Endothelial cell (in vitro differentiated cells): Measurements from ENCODE around the gene GDI2. TPM values are rescaled to one million over a fixed set of nuclear protein-coding genes. Genes with fewer than 3 reads are reported as not detected.

ENCODE experiments used
- DNase-seq: peaks from one replicate; pipeline ENCODE4 v3.0.0; 2021; ENCODE audit warnings: low spot score
- H3K27ac Mint-ChIP-seq: one replicate; pipeline ENCODE4 v1.8.0; 2021; ENCODE audit warnings: mixed read lengths, inconsistent platforms; ENCODE audit not compliant: unreplicated experiment
- H3K27me3 Mint-ChIP-seq: one replicate; pipeline ENCODE4 v1.8.0; 2021; ENCODE audit warnings: mild to moderate bottlenecking, moderate library complexity, mixed read lengths, inconsistent platforms; ENCODE audit not compliant: unreplicated experiment
- H3K36me3 Mint-ChIP-seq: one replicate; pipeline ENCODE4 v1.8.0; 2021; ENCODE audit warnings: mild to moderate bottlenecking, low read depth, mixed read lengths, inconsistent platforms; ENCODE audit not compliant: unreplicated experiment
- H3K4me1 Mint-ChIP-seq: one replicate; pipeline ENCODE4 v1.8.0; 2021; ENCODE audit warnings: mild to moderate bottlenecking, mixed read lengths, inconsistent platforms; ENCODE audit not compliant: unreplicated experiment
- H3K4me3 Mint-ChIP-seq: one replicate; pipeline ENCODE4 v1.8.0; 2021; ENCODE audit warnings: mild to moderate bottlenecking, mixed read lengths, inconsistent platforms; ENCODE audit not compliant: unreplicated experiment
- H3K9me3 Mint-ChIP-seq: one replicate; pipeline ENCODE4 v1.8.0; 2021; ENCODE audit warnings: mixed read lengths, inconsistent platforms; ENCODE audit not compliant: unreplicated experiment
- total RNA-seq: library from RNA; stranded (reverse); fragmentation: NEBNext Ultra II Directional; extraction: Animal tissue kit (Norgen Biotek cat#: 25700); gene quantifications from one replicate; pipeline ENCODE4 v1.2.1, GENCODE V29; 2021; ENCODE audit not compliant: unreplicated experiment
- TF ChIP-seq, protein P1 (sequence below): fragments of 200-600 bp; sonication (generic); IDR thresholded peaks from one replicate; pipeline ENCODE4 v1.5.0; 2021; ENCODE audit warnings: antibody characterized with exemption; ENCODE audit not compliant: unreplicated experiment

Gene GDI2
- total RNA-seq, 1 donor from 2014 or later: 320 TPM

DNA sequence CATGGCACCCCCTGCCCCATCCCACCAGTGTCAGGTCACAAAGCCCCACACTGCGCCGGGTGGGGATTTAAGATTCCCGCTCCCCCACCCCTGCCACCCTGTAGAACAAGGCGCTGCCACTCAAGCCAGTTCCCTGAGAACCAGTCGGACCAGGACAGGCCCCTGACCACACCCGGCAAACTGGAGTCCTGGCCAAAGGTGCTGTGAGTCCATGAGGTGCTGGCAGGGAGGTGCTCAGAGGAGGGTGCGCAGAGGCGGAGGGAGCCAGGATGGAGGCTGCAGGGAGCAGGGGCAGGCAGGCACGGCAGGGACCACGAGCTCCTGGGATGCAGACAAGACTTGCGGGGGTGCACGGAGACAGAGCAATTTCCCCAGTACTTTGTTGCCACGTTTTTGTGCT is 19.7 kb upstream of the GDI2 start:
- Mint-ChIP-seq H3K9me3 (no peaks in the 10 kb centered on the region), H3K27ac (no peak overlapping the region), H3K4me3 (no peak overlapping the region), H3K27me3 (peaks cover 3% of the 10 kb centered on the region), H3K36me3 (no peaks in the 10 kb centered on the region), H3K4me1 (no peaks in the 10 kb centered on the region)
- TF ChIP-seq, protein P1, sequence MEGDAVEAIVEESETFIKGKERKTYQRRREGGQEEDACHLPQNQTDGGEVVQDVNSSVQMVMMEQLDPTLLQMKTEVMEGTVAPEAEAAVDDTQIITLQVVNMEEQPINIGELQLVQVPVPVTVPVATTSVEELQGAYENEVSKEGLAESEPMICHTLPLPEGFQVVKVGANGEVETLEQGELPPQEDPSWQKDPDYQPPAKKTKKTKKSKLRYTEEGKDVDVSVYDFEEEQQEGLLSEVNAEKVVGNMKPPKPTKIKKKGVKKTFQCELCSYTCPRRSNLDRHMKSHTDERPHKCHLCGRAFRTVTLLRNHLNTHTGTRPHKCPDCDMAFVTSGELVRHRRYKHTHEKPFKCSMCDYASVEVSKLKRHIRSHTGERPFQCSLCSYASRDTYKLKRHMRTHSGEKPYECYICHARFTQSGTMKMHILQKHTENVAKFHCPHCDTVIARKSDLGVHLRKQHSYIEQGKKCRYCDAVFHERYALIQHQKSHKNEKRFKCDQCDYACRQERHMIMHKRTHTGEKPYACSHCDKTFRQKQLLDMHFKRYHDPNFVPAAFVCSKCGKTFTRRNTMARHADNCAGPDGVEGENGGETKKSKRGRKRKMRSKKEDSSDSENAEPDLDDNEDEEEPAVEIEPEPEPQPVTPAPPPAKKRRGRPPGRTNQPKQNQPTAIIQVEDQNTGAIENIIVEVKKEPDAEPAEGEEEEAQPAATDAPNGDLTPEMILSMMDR: no peak
- DNase-seq: no peak

DNA sequence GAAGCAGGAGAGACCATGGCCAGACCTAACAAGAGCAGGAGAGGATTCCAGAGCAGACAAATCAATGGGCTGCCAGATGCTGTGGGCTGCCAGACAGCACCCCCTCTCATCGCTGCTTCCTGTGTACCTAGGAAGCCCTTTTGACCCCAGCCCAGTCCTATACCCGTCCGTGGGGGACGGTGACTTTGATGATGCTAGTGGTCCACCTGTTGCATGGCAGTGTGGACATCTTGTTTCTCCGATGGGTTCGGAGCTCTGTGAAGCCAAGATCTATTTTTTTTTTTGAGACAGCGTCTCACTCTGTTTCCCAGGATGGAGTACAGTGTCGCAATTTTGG is 18.2 kb upstream of the GDI2 start:
- Mint-ChIP-seq H3K27ac (no peak overlapping the region), H3K9me3 (no peaks in the 10 kb centered on the region), H3K4me1 (no peaks in the 10 kb centered on the region), H3K4me3 (no peak overlapping the region), H3K27me3 (peaks cover 3% of the 10 kb centered on the region), H3K36me3 (no peaks in the 10 kb centered on the region)
- TF ChIP-seq, protein P1: no peak
- DNase-seq: no peak

DNA sequence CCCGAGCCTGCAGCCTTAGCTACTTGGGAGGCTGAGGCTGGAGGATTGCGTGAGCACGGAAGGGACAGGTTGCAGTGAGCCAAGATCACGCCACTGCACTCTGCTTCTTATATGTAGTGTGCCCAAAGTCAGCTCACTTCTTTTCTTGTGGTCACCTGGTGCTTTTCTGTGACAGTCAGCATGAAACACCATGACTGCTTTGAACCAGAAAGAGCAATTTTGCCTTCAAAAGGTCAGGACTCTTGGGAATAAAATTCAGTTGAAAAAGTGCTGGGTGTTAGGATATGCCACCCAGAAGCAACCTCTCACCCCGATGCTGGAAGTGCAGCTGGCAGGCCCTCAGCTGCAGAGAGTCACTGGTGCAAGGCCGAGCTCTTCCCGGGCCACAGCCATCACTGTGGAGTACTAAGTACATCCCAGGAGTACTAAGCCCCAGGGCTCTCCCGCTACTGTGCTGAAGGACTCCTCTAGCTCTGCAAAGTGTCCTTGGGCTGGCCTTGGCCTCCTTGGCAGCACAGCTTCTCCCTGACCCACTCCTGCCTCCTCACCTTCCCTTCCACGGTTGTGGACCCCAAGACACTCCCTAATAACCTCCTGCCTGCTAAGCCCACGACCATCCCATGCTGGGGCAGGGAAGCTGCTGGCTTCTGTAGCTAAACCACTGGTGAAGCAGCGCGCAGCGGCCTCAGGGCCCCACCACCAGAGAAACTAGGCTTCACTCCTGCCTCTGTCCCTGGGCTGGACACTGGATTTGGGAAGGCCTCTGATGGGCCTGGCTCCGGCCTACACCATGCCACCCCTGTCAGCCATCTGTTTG is 17.6 kb upstream of the GDI2 start:
- TF ChIP-seq, protein P1: no peak
- no peaks in the 10 kb centered on the region for H3K9me3 Mint-ChIP-seq
- no peak overlapping the region for H3K4me3 Mint-ChIP-seq
- H3K4me1 Mint-ChIP-seq: no peaks in the 10 kb centered on the region
- H3K27me3 Mint-ChIP-seq: peaks cover 3% of the 10 kb centered on the region
- no peaks in the 10 kb centered on the region for H3K36me3 Mint-ChIP-seq
- no peak overlapping the region for H3K27ac Mint-ChIP-seq
- no peak for DNase-seq

DNA sequence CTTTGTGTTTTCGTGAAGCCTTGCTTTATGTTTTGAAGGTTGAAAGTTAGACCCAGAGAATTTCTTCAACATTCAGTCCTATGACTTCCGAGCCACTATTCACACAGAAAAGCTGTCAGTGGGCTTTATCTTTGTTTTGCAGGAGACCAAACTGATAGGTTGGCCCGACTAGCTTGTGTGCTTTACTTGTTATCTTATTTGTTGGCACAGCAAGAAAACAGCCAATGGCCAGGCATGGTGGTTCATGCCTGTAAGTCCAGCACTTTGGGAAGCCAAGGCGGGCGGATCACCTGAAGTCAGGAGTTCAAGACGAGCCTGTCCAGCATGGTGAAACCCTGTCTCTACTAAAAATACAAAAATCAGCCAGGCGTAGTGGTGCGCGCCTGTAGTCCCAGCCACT is 16.0 kb upstream of the GDI2 start:
- Mint-ChIP-seq H3K27ac (no peak overlapping the region), H3K4me1 (no peaks in the 10 kb centered on the region), H3K36me3 (no peaks in the 10 kb centered on the region), H3K4me3 (no peak overlapping the region), H3K9me3 (no peaks in the 10 kb centered on the region), H3K27me3 (no peaks in the 10 kb centered on the region)
- no peak for DNase-seq
- TF ChIP-seq, protein P1: no peak

DNA sequence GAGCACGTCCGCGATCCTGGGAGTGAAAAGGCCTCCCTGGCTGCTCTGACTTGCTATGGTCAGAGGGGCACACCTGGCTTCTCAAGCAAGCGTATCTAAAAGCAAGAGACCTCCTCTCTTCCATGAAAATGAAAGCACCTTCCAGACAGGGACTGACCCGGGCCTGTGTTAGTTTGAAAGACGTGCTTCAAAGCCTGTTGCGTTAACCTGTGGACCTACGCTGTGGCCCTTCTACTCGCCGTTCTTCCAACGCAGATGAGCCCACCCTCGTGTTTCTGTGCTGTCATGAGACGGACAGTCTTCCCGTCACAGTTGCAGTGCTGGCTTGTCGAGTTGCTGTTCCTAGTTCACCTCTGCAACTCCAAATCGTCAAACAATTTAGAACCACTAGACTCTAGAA is 15.5 kb upstream of the GDI2 start:
- no peak for DNase-seq
- Mint-ChIP-seq H3K4me1 (no peaks in the 10 kb centered on the region), H3K36me3 (no peaks in the 10 kb centered on the region), H3K27me3 (no peaks in the 10 kb centered on the region), H3K27ac (no peak overlapping the region), H3K9me3 (no peaks in the 10 kb centered on the region), H3K4me3 (no peak overlapping the region)
- TF ChIP-seq, protein P1: no peak
